Activated naive CD4-positive, alpha-beta T cell treated with anti-CD3 and anti-CD28 coated beads, Interleukin-2, amount 10 ng/mL, durations not matched to agents 7 days and 5 days (primary cell): ENCODE measurements around the gene BOLA1.
"Not testable (repeated sequence)": the region's sequence is repeated elsewhere in the genome, so short reads cannot be mapped to it uniquely, and the experiment has no call there.

Experiments used
- CTCF ChIA-PET: fragments of 350-600 bp; sonication (Branson Sonifier 250); formaldehyde crosslinking; loops from one replicate; lab custom pipeline; 2021; ENCODE audit warnings: antibody characterized with exemption; lab: Charles Lee
- DNase-seq: peaks from one replicate; pipeline ENCODE4 v3.0.0-alpha.2; 2020
- H3K27ac Mint-ChIP-seq: one replicate; pipeline ENCODE4 v1.8.0; 2021; ENCODE audit warnings: mild to moderate bottlenecking, moderate library complexity, mixed read lengths
- H3K27me3 Mint-ChIP-seq: one replicate; pipeline ENCODE4 v1.8.0; 2021; ENCODE audit warnings: mild to moderate bottlenecking, mixed read lengths
- H3K36me3 Mint-ChIP-seq: one replicate; pipeline ENCODE4 v1.8.0; 2021; ENCODE audit warnings: mixed read lengths
- H3K4me1 Mint-ChIP-seq: one replicate; pipeline ENCODE4 v1.8.0; 2021; ENCODE audit warnings: mixed read lengths
- H3K4me3 Mint-ChIP-seq: one replicate; pipeline ENCODE4 v1.8.0; 2021; ENCODE audit warnings: mild to moderate bottlenecking, moderate library complexity, mixed read lengths
- H3K9me3 Mint-ChIP-seq: one replicate; pipeline ENCODE4 v1.8.0; 2021; ENCODE audit warnings: mixed read lengths

The BOLA1 gene

DNA sequence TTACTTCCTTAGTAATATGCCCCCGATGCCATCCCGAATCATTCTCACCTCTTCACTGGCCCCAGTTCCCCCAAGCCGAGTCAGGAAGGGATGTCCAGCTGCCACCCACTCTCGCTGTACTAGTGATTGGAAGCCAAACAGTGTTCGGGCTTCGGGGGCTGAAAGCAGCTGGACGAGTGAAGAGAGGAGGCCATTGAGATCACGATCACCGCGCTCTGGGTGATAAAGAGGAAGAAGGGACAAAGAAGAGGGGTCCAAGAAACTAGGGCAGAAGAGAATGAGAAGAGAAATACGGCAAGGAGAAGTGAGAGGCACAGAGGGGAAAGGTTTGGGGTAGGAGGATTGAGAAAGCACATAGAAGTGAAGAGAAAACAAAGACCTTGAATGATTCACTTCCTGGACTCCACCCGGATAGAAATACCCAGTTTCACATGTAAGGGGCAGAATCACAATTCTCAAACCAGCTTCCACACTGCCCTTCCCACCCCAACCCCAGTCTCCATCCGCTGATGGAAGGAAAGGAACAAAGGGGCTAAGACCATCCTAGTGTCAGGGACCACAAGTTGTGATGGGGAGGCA is 31.9 kb downstream of the BOLA1 start:
- peaks cover 21% of the 10 kb centered on the region for H3K36me3 Mint-ChIP-seq
- no peaks in the 10 kb centered on the region for H3K9me3 Mint-ChIP-seq
- peaks cover 59% of the 10 kb centered on the region for H3K4me1 Mint-ChIP-seq
- CTCF ChIA-PET = no interaction called here
- peaks cover 7% of the 10 kb centered on the region for H3K27me3 Mint-ChIP-seq
- H3K27ac Mint-ChIP-seq = peak overlapping the region; percentile 75
- no peak for DNase-seq
- peak overlapping the region; percentile 58 for H3K4me3 Mint-ChIP-seq

DNA sequence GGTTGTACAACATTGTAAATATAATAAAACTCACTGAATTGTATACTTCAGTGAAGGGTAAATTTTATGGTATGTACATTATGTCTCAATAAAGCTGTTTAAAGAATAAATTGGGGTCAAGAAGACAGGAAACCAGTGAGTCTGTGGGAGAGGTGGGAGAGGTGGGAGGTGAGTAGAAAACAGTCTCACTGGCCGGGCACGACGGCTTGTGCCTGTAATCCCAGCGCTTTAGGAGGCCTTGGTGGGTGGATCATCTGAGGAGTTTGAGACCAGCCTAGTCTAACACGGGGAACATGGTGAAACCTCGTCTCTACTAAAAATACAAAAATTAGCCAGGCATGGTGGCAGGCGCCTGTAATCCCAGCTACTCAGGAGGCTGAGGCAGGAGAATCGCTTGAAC is 33.1 kb downstream of the BOLA1 start:
- H3K4me1 Mint-ChIP-seq = peaks cover 60% of the 10 kb centered on the region
- CTCF ChIA-PET = no interaction called here
- H3K4me3 Mint-ChIP-seq = no peak overlapping the region
- no peak for DNase-seq
- no peak overlapping the region for H3K27ac Mint-ChIP-seq
- peaks cover 15% of the 10 kb centered on the region for H3K36me3 Mint-ChIP-seq
- H3K9me3 Mint-ChIP-seq = no peaks in the 10 kb centered on the region
- H3K27me3 Mint-ChIP-seq = peaks cover 10% of the 10 kb centered on the region

- H3K4me1 Mint-ChIP-seq = peaks cover 63% of the 10 kb centered on the region
- H3K27ac Mint-ChIP-seq = no peak overlapping the region
- H3K9me3 Mint-ChIP-seq = no peaks in the 10 kb centered on the region
- H3K27me3 Mint-ChIP-seq = peaks cover 10% of the 10 kb centered on the region
- CTCF ChIA-PET = no interaction called here
- no peak for DNase-seq
- peaks cover 12% of the 10 kb centered on the region for H3K36me3 Mint-ChIP-seq
- no peak overlapping the region for H3K4me3 Mint-ChIP-seq
Observed at GRCh38 chr1:149933208-149933607, 33.8 kb downstream of the BOLA1 start.

DNA sequence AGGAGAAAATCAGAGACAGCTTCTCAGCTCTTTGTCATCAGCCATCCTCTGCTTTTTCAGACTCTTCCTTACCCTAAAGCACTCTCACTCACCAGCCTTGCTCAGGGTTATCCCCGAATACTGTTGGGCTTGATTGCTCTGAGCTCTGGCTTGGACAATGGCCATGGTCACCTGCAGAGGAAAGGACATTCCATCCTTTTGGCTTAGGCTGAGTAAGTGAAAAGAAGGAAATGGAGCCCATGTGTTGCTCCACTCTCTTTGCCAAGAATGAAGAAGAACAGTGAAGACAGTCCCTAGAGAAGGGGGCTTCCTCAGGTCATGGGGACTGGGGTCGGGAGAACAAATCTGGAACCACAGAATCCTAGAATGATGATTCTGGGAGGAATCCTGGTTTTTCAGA is 35.0 kb downstream of the BOLA1 start:
- Mint-ChIP-seq H3K27ac (no peak overlapping the region), H3K4me3 (no peak overlapping the region), H3K9me3 (no peaks in the 10 kb centered on the region), H3K27me3 (peaks cover 10% of the 10 kb centered on the region), H3K4me1 (peaks cover 61% of the 10 kb centered on the region), H3K36me3 (peaks cover 10% of the 10 kb centered on the region)
- CTCF ChIA-PET = interaction anchor here (0.9 kb wide), 1 partner anchor 46 kb away, joined by 4 read pairs; no protein-coding TSS in a partner anchor
- DNase-seq = no peak

GRCh38 chr1:149936170-149936991 is 37.0 kb downstream of the BOLA1 start, which contains the start of gene MTMR11:
MTMR11 (minus strand) TSS chr1:149936879; CDS start chr1:149936647, 232 bp downstream.
- Mint-ChIP-seq H3K36me3 (peaks cover 4% of the 10 kb centered on the region), H3K4me1 (peaks cover 46% of the 10 kb centered on the region), H3K9me3 (no peaks in the 10 kb centered on the region), H3K27me3 (peaks cover 10% of the 10 kb centered on the region), H3K4me3 (no peak within 1 kb of the TSS), H3K27ac (peak within 1 kb of the TSS; percentile 11)
- no peak for DNase-seq
- CTCF ChIA-PET = no interaction called here

DNA sequence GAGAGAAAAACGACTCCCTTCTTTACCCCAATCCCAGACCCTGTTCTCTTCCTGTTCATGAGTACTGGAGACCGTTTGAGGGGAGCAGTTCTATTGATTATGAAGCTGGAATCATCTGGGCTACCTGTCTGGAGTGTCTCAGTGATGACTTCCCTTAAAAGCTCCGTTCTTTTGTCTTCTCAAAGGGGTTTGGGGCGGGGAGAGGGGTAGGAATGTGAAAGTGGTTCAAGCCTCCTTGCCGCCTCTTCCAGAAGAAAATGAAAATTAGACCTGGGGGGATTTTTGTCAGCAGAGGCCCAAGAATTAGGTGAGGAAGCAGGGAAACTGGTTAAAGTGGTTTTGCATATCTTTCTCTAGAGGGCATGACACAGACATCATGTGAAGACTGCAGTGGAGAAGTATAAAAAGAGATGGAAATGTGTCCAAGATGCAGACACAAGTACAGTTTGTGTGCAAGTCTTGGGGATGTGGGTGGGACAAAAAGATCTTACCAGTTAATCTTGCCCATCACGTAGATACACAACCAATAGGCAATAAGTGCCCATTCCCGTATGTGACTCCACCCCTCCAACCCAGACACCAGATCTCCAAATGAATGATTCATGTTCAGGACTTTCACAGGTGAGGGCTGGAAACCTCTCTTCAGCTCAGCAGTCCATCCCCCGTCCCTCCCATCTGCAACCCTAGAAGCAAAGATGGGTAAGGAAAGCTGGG is 37.8 kb downstream of the BOLA1 start:
- Mint-ChIP-seq H3K4me3 (no peak overlapping the region), H3K9me3 (no peaks in the 10 kb centered on the region), H3K36me3 (no peaks in the 10 kb centered on the region), H3K27ac (peak overlapping the region; percentile 11), H3K27me3 (peaks cover 10% of the 10 kb centered on the region), H3K4me1 (peaks cover 38% of the 10 kb centered on the region)
- no peak for DNase-seq
- CTCF ChIA-PET = interaction anchor here (0.6 to 1.1 kb wide), 3 partner anchors 9 to 250 kb away, joined by 3 read pairs; no protein-coding TSS in a partner anchor

- Mint-ChIP-seq H3K9me3 (no peaks in the 10 kb centered on the region), H3K4me3 (no peak overlapping the region), H3K36me3 (no peaks in the 10 kb centered on the region), H3K4me1 (peaks cover 36% of the 10 kb centered on the region), H3K27me3 (peaks cover 10% of the 10 kb centered on the region), H3K27ac (peak overlapping the region; percentile 11)
- CTCF ChIA-PET = interaction anchor here (0.6 to 1.1 kb wide), 3 partner anchors 10 to 249 kb away, joined by 3 read pairs; no protein-coding TSS in a partner anchor
- DNase-seq = peak; percentile 42
Observed at GRCh38 chr1:149937759-149938158, 38.4 kb downstream of the BOLA1 start.

- DNase-seq, H3K9me3 Mint-ChIP-seq, H3K4me3 Mint-ChIP-seq, H3K36me3 Mint-ChIP-seq: not testable (repeated sequence)
- peaks cover 41% of the 10 kb centered on the region for H3K4me1 Mint-ChIP-seq
- H3K27me3 Mint-ChIP-seq = peaks cover 10% of the 10 kb centered on the region
- CTCF ChIA-PET = interaction anchor here (1.1 kb wide), 1 partner anchor 10 kb away, joined by 3 read pairs; no protein-coding TSS in a partner anchor
- H3K27ac Mint-ChIP-seq = peak overlapping the region; percentile 78
Observed at GRCh38 chr1:149938668-149939003, 39.3 kb downstream of the BOLA1 start.

- H3K27ac Mint-ChIP-seq = no peak overlapping the region
- CTCF ChIA-PET = interaction anchor here (1.2 kb wide), 1 partner anchor 97 kb away, joined by 4 read pairs; no protein-coding TSS in a partner anchor
- peaks cover 3% of the 10 kb centered on the region for H3K27me3 Mint-ChIP-seq
- H3K9me3 Mint-ChIP-seq = no peaks in the 10 kb centered on the region
- H3K4me1 Mint-ChIP-seq = peaks cover 41% of the 10 kb centered on the region
- H3K4me3 Mint-ChIP-seq = no peak overlapping the region
- peaks cover 9% of the 10 kb centered on the region for H3K36me3 Mint-ChIP-seq
- no peak for DNase-seq
Observed at GRCh38 chr1:149940427-149940826, 41.1 kb downstream of the BOLA1 start.

GRCh38 chr1:149942207-149942606 is 42.8 kb downstream of the BOLA1 start:
- no peak for DNase-seq
- no peak overlapping the region for H3K27ac Mint-ChIP-seq
- peaks cover 15% of the 10 kb centered on the region for H3K36me3 Mint-ChIP-seq
- no peak overlapping the region for H3K4me3 Mint-ChIP-seq
- CTCF ChIA-PET = interaction anchor here (1.4 kb wide), 1 partner anchor 20 kb away, joined by 3 read pairs; no protein-coding TSS in a partner anchor
- peaks cover 30% of the 10 kb centered on the region for H3K4me1 Mint-ChIP-seq
- no peaks in the 10 kb centered on the region for H3K9me3 Mint-ChIP-seq
- no peaks in the 10 kb centered on the region for H3K27me3 Mint-ChIP-seq

DNA sequence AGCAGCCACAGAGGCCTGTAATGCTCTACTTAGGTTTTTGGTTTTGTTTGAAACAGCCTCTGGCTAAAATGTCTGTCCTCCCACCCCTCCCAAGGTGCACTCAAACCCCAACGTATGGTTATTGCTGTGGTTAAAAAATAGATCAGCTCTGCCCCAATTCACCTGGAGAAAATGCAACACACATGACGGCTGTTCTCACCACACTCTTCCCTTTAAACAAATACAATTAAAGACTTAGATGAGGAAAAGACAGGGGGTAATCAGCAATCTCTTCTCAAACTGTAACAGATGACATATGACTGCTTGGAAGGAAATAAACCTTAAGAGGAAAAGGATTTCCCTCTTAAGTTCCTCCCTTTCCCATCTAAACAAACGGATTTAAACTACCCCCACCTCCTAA is 43.5 kb downstream of the BOLA1 start:
- CTCF ChIA-PET = interaction anchor here (1.4 kb wide), 1 partner anchor 20 kb away, joined by 3 read pairs; no protein-coding TSS in a partner anchor
- Mint-ChIP-seq H3K36me3 (peaks cover 19% of the 10 kb centered on the region), H3K4me3 (no peak overlapping the region), H3K27ac (no peak overlapping the region), H3K9me3 (no peaks in the 10 kb centered on the region), H3K27me3 (no peaks in the 10 kb centered on the region), H3K4me1 (peaks cover 23% of the 10 kb centered on the region)
- no peak for DNase-seq

- H3K4me1 Mint-ChIP-seq = peaks cover 6% of the 10 kb centered on the region
- DNase-seq = no peak
- H3K27me3 Mint-ChIP-seq = no peaks in the 10 kb centered on the region
- H3K4me3 Mint-ChIP-seq = no peak overlapping the region
- H3K36me3 Mint-ChIP-seq = peaks cover 27% of the 10 kb centered on the region
- no peaks in the 10 kb centered on the region for H3K9me3 Mint-ChIP-seq
- no peak overlapping the region for H3K27ac Mint-ChIP-seq
- CTCF ChIA-PET = interaction anchor here (0.6 kb wide), 1 partner anchor 221 kb away, joined by 3 read pairs; no protein-coding TSS in a partner anchor
Observed at GRCh38 chr1:149945206-149945605, 45.8 kb downstream of the BOLA1 start.

GRCh38 chr1:149949911-149950310 is 50.5 kb downstream of the BOLA1 start:
- H3K9me3 Mint-ChIP-seq = no peaks in the 10 kb centered on the region
- DNase-seq = no peak
- peaks cover 30% of the 10 kb centered on the region for H3K36me3 Mint-ChIP-seq
- H3K4me1 Mint-ChIP-seq = no peaks in the 10 kb centered on the region
- H3K27me3 Mint-ChIP-seq = no peaks in the 10 kb centered on the region
- CTCF ChIA-PET = interaction anchor here (1.3 kb wide), 1 partner anchor 62 kb away, joined by 3 read pairs; a partner anchor contains a TSS
- H3K4me3 Mint-ChIP-seq = no peak overlapping the region
- no peak overlapping the region for H3K27ac Mint-ChIP-seq
